Measurements from ENCODE around the gene OPN4. TPM values are rescaled to one million over a fixed set of nuclear protein-coding genes. Genes with fewer than 3 reads are reported as not detected.

Gene OPN4
- total RNA-seq, 1 donor from 2014 or later, result not detected

- peak; percentile 12 for ATAC-seq
Observed at GRCh38 chr10:86699991-86700840, 45.9 kb downstream of the OPN4 start.

DNA sequence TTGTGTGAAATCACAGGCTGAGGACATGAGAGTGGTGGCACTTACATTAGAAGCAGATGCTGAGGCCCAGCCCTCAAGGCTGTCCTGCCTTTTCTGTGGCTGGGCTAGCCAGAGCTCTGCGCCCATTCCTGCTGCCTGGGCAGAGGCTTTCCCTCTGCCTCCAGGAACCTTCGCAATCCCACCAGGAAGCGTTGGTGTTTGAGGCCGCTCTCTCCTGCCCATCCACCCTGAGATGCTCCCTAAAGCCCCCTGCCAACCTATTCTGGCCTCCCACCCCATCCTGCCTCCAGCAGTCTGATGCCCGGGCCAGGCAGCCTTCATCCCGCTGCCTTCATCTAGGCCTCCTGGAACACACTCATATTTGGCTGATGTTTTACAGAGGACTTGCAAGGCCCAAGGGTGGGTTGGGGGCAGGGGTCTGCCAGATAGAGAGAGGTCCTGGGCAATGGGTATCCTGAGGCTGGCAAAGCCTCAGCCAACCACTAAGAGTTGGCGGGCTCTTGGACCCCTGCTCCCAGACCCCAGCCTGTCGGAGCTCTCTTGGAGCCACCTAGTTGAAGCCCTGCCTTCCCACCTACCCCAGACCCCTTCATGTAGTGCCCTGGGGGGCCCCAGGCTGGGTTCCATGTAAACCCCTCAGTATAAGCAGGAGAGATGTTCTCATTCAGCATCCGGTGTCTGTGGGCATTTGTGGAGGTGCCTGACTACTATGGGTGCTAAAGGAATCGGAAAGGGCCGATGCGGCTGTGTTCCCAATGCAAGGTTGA is 46.7 kb downstream of the OPN4 start:
- ATAC-seq, result no peak

GRCh38 chr10:86703176-86703575 is 48.8 kb downstream of the OPN4 start:
- no peak for ATAC-seq

GRCh38 chr10:86705139-86705538 is 50.8 kb downstream of the OPN4 start:
- ATAC-seq, result no peak

- ATAC-seq, result no peak
Observed at GRCh38 chr10:86705905-86706304, 51.6 kb downstream of the OPN4 start.

DNA sequence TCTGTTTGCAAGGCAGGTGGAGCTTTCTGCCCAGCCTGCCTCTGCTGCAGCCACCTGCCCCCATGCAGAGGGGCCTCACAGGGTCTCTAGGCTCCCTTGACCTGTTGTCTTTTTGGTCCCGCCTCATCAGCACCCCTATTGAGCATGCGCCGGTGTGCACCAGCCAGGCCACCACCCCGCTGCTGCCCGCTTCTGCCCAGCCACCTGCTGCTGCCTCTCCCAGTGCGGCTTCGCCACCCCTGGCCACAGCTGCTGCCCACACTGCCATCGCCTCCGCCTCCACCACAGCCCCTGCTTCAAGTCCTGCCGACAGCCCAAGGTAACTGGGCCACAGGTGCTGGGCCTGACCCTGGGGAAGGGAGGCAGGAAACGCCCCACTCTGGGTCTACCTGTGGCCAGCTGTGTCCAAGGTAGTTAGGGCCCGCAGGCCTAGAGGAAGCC is 52.1 kb downstream of the OPN4 start:
- ATAC-seq, result no peak

- ATAC-seq, result no peak
Observed at GRCh38 chr10:86706977-86707376, 52.6 kb downstream of the OPN4 start.

DNA sequence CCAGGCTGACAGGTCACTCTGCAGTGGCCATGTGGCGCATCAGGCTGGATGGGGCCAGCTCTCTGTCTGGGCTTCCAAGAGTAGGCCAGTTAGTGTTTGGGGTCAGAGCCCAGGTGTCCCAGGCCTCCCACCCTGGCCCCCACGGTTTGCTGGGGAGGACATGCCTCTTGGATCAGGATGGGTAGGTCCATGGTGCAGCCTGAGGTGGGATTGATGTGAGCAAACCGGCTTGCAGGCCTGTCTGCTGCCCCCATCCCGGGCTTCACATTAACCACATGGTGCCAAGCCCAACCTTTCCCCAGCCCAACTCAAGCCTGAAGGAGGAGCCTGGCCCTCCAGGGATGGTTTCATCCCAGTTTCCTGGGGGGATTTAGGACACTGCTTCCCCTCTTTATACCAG is 53.2 kb downstream of the OPN4 start:
- ATAC-seq, result no peak

DNA sequence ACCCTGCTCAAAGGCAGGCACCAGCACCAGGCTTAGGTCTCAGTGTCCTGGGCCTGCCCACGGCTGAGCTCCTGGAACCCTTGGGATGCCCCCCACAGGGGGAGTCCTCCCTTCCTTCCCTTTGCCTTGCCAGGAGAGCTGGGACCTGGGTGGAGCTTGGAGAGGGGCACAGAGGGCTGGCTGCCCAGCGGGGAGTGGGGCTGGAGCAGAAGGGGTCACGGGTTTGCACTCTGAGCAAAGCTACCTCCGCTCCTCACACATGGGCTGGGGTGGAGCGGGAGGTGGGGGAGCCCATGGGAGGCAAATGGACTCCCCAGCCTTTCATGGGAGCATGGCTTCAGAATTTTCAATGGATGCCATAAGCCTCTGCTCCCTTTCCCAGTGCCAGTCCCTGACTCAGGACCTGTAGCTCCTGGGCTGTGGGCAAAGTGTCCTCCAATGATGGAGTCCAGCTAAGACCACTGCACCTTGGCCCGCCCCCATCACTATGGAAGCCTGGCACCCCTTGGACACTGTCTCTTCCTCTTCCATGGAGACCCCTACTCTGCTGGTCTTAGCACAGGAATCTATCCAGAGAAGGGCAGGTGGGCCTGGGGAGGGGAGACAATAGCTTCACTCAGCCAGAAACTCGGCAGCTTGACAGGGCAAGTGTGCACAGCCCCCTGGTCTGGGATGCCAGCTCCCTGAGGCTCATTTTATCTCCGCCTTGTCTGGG is 53.9 kb downstream of the OPN4 start:
- no peak for ATAC-seq

GRCh38 chr10:86708783-86709380 is 54.5 kb downstream of the OPN4 start:
- ATAC-seq, result no peak

GRCh38 chr10:86709396-86710185 is 55.2 kb downstream of the OPN4 start:
- no peak for ATAC-seq

GRCh38 chr10:86710987-86711512 is 56.7 kb downstream of the OPN4 start:
- peak; percentile 93 for ATAC-seq

DNA sequence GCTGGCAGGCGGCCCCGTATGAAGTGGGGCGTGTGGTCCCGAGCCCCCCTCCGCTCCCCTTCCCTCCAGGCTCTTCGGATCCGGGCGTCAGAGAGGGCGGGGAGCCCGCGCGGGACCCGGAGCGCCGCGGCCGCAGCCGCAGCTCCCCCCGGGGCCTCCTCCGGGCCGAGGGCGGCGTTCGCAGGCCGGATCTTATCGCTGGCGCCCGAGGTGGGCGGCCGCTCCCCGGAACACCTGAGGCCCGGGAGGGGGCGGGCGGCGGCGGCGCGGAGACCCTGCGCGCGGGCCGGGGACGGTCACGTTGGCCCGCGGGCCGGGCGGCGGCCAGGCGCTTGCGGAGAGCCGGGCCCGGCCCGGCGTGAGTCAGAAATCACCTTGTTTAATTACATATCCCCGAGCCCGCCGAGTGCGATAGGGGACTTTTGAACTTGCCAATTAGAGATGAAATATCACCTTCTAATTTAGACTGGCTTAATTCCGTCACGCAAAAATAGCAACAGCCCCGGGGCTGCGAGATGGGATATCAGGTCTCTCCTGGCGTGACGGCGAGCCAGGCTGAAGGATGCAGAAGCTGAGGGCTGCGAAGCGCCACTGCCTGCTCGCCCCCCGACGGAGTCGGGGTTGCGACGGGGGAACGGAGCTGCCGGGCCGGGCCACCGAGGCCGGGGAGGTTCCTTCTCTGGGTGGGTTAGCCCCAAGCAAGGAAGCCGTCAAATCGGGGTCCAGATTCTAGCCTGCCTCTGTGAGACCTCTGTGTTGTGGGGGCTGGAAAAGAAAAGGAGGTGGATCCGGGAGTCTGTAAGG is 57.4 kb downstream of the OPN4 start:
- peak; percentile 37 for ATAC-seq

GRCh38 chr10:86712317-86712707 is 58.0 kb downstream of the OPN4 start:
- ATAC-seq, result no peak

DNA sequence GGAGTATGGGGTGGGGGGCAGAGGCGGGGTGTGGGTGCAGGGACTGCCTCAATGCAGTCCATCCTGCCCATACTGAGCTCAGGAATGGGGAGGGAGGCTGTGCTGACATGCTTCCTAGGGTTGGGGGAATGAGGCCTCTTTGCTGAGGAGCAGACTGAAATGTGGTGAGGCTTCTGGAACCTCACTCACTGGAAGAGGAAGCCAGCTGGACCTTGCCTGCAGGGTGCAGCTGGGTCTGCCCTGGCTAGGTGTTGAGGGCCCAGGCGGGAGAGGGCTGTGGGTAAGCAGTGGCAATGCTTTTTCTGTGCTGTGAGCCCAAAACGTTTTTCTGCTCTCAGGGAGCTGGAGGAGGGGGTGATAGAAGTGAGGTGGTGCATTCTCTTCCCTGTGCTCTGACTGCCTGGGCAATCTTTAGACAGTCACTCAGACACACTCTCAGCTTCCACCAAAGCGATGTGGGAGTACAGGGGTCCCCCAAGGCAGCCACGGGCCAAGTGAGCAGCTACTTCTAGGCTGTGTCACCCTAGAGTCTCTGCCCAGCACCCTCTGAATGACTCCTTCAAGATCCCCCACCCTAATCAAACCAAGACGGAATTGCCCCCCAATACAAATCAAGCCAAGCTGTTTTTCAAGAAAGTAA is 60.9 kb downstream of the OPN4 start:
- ATAC-seq, result no peak

GRCh38 chr10:86715836-86716235 is 61.5 kb downstream of the OPN4 start:
- no peak for ATAC-seq

Measured in esophagus mucosa (tissue), 1 donor.